NCI-H524 (cell line): ENCODE measurements around the gene PPP1R1B.

Source experiments
- DNase-seq, 2 experiments: peaks; one replicate each; lab custom pipeline; 2025; lab: John Stamatoyannopoulos, UW

Gene PPP1R1B

DNA sequence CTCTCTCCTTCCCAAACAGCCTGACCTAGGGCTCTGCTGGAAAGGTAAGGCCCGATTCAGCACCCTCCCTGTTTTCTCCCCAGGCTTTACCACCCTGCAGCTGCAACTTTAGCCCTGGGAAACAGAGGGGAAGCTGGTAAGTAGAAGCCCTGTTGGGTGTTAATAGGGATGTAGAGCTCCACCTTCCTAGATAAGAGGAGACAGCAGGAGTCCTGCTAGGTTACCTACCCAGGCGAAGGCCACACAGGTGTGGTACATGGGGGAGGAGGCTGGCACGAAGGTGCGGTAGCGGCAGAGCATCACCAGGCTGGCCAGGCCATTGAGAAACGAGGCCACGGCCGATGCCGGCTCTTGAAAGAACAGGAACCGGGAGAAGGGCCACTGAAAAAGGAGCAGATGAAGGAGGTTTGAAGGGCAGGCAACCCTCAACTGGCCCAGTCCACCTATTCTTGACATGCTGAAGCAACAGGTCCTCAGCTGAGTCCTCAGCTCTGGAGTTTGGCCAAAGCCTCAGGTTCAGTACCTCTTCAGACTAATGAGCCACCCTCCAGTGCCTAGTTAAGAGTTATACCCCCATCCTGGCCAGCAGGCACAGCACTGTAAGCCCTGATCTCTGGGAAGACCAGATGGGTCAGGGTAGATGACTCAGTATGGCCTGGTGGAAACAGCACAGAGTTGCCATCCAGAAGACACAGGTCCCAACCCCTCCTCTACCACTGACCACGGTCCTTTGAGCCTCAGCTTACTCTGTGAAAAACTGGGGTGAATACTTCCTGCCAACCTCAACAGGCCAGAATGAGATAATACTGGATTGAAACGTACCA lies 57.8 kb downstream of the PPP1R1B start:
- DNase-seq, result no peak
